Measurements from ENCODE around the gene CFAP74.

The CFAP74 gene

DNA sequence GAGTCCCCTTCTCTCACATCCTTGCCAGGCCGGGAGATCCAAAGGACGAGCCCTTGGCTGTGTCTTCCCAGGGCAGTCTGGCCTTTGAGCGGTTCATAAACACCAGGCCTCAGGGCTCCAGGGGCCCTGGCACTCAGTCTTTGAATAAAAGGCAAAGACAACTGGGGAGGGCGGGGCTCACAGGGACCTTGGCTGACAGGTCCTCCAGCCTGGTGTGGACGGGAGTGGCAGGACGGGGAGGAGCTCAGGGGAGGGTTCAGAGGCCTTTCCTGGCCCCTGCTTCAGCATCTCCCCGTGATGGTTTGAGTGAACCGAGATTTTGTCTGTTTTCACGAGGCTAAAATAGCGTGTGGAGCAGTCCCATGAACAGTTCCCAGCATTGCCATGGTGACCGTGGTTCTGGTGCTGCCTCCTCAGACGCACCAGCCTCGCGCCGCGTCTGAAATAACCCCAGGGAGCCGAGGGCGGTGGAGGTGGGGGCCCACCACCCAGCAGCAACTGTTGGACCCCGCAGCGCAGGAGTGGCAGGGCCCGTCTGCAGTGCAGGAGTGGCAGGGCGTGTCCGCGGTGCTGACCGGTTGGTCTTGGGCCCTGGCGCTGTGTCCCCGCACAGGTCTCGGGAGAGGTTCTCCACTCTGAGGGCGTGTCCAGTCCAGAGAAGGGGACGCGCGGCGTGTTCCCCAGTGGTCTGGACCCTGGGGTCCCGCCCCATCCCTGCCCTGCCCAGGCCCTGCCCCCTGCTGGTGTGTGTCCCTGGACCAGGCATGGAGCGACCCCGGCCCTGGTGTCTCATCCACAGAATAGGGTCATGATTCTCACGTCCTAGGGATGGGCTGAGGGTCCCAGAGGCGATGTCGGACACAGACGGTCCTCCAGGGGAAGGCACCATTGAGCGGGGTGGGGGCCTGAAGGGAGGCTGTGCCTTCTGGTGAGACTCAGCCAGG lies 39.5 kb upstream of the CFAP74 start:
- no peak for DNase-seq

DNA sequence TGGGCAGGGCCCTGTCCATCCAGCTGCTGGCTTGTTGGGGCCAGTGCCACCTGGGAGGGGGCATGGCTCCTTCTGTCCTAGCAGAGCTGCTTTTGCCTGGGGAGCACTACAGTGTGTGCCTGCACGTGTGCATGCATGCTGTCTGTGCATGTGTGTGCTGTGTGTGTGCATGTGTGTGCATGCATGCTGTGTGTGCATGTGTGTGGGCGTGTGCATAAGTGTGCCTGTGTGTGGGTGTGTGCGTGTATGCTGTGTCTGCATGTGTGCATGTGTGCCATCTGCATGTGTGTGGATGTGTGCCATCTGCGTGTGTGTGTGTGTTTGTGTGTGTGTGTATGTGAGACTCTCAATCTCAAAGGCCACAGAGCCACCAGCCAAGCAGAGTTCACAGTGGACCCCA lies 38.3 kb upstream of the CFAP74 start:
- DNase-seq = no peak

DNA sequence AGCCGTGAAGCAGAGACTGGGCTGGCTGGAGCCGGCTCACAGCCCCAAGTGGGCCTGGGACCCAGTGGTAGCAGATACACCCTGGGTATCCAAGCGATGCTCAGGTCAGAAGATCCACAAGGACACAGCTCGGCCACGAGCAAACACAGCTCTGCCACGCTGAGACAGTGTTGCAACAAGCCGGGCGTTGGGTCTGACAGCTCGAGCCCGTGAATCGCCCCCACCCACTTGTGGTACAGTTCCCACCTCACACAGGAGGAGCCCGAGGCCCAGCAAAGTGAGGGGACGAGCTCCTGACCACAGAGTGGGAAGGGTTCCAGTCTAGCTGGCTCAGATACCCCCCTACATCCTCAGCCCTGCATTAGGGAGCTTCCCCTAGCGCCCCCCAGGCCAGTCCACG lies 37.7 kb upstream of the CFAP74 start:
- no peak for DNase-seq

DNA sequence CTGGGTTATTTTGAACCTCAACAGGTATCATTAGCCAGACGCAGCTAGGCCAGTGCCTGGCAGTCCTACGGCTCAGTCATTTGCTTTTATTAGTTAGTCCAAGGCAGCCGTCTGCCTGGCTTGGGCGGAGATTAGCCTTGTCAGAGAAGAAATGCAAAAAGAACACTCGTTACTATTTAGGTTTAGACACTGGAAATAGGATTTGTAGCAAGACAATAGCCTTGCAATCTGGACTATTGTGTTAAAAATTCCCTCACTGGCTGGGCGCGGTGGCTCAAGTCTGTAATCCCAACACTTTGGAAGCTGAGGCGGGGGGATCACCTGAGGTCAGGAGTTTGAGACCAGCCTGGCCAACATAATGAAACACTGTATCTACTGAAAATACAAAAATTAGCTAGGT lies 35.7 kb upstream of the CFAP74 start:
- DNase-seq = no peak

DNA sequence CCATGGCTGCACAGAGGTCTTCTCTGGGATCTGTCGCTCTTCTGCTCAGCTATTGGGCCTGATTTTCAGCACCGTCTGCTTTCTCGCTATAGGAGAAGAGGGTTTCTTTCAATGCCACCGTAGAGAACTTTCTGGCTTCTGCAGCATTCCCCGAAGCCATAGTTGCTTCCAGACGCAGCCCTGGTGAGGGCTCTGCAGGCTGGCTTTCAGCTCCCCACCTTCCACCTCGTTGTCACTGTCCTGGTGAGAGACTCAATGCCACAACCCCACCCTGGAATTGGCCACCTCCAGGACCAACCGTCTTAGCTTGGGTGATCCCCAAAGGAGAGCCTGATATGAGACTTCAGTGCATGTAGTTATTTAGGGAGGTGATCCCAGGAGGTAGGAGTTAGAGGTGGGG lies 34.6 kb upstream of the CFAP74 start:
- DNase-seq = no peak

GRCh38 chr1:2037314-2037979 lies 33.9 kb upstream of the CFAP74 start:
- DNase-seq = no peak

DNA sequence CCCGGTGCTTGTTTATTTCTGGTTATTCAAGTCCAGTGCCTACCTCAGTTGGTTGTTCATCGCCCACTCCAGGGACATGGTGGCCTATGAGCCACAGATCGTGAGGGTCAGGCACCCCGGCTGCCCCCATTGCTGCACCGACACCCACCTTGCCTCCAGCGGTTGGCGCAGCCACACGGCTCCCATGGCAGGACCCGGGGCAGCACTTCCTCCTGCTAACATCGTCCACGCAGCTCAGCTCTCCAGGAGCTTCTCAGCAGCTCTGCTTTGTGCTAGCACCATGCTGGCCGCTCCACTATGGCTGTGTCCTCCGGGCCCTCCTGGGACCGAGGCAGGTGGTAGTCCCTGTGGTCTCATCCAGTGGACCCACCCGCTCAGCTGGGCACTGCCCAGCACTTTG lies 32.7 kb upstream of the CFAP74 start:
- DNase-seq = no peak

- no peak for DNase-seq
These were observed 29.6 kb upstream of the CFAP74 start for GRCh38 chr1:2033165-2033564.

- DNase-seq = no peak
These were observed 29.2 kb upstream of the CFAP74 start for GRCh38 chr1:2032737-2033136.

DNA sequence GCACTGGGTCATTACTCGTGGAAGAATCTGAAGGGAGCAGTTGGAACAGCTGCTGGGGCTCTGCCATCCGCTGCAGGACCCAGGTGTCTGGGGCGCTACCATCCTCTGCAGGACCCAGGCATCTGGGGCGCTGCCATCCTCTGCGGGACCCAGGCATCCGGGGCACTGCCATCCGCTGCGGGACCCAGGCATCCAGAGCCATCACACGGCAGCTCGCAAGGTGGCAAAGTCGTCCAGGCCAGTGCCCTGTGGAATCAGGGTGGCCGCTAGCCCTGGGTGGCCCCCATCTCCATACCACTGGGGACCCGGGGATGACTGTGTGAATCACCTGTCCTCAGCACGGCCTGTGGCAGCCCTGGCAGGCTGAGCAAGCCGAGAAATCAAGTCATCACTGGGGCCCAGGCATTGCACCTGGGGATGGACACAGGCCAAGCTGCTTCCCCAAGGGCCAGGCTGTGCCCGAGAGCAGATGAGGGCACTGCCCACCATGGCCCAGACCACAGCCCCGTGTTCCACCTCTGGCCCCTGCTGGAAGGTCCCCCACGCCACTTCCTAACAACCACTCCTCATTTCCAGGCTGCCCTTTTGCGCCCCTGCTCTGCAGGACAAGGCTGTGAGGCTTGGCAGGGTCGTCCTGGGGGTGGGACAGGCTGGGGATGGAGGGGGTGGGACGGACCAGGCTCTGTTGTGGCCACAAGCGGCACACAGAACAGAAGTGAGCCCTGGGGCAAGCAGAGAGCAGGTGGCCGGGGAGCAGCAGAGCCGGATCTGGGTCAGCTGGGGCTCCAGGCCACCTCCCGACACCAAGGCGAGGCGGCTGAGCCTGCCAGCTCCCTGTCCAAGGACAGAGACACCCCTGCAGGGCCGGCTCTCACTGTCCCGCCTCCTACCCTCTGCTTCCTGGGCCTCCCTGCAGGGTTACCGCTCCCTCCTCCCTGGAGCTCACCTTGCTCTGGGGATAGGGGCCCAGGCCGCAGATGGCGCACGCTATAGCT lies 28.3 kb upstream of the CFAP74 start:
- no peak for DNase-seq

- DNase-seq = no peak
These were observed 26.7 kb upstream of the CFAP74 start for GRCh38 chr1:2030076-2030871.

DNA sequence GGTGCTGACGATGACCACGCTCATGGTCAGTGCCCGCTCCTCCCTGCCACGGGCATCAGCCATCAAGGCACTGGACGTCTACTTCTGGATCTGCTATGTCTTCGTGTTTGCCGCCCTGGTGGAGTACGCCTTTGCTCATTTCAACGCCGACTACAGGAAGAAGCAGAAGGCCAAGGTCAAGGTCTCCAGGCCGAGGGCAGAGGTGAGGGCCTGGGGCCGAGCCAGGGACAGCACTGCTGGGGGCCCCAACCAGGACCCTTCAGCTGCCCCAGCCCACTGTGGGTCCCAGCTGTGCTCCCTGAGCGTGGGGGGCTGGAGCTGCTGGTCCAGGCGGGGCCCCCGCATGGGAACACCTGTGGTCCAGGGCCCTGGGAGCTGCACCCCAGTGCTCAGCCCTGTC lies 26.0 kb upstream of the CFAP74 start:
- no peak for DNase-seq

- DNase-seq = no peak
These were observed 25.4 kb upstream of the CFAP74 start for GRCh38 chr1:2028870-2029560.

DNA sequence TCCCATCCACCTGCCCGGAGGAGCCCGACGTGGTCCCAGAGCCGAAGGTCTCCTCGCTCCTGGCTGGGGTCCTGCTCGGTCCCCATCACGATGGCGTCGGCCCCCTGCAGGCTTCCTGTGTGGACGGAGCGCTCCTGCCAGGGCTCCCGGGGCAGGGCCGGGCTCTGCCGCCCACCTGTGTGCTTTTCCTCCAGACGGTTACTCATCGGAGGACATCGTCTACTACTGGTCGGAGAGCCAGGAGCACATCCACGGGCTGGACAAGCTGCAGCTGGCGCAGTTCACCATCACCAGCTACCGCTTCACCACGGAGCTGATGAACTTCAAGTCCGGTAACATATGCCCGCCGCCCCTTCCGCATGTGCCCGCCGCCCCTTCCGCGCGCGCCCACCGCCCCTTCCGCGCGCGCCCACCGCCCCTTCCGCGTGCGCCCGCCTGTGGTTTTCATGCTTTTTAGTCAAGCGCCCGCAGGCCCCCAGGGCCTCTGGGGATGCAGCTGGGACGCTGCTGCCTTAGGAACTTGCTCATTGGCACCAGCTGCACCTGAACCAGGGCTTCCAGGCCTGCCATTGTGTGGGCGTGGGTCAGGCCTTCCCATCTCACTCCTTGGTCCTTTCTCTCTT lies 24.5 kb upstream of the CFAP74 start:
- DNase-seq = no peak

GRCh38 chr1:2025491-2025981 lies 21.9 kb upstream of the CFAP74 start:
- DNase-seq = no peak

GRCh38 chr1:2024887-2025286 lies 21.3 kb upstream of the CFAP74 start:
- no peak for DNase-seq

GRCh38 chr1:2024451-2024850 lies 20.9 kb upstream of the CFAP74 start:
- no peak for DNase-seq

GRCh38 chr1:2023187-2023586 lies 19.6 kb upstream of the CFAP74 start:
- DNase-seq = no peak

- DNase-seq = no peak
These were observed 18.6 kb upstream of the CFAP74 start for GRCh38 chr1:2022063-2022770.

DNA sequence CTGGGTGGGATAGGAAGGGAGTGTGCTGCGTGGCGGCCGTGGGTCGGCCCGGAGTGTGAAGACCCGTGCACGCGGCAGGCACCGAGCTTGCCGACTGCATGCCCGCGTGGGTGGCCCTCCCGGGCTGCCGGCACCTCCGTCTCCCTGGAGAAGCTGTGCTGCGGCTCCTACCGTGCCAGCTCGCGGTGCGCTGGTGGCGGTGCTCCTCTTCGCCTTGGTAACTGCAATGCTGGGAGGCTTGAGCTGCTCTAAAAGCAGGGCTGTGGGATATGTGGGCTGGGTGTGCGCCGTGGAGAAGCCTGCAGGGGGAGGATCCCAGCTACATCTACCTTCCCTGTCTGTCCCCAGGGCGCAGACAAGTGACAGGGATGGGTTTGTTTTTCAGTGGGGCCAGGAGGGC lies 18.0 kb upstream of the CFAP74 start:
- no peak for DNase-seq
